Activated T-helper 17 cell treated with anti-CD3 and anti-CD28 coated beads, Interleukin-2, amount 50 U/mL, for 72 hours (primary cell): ENCODE results near the gene ANXA6. TPM values are rescaled to one million over a fixed set of nuclear protein-coding genes. Genes with fewer than 3 reads are reported as not detected.
A peak's percentile ranks its signal among the peaks of the same experiment; 100 is the strongest.
"Not testable (repeated sequence)": the region's sequence is repeated elsewhere in the genome, so short reads cannot be mapped to it uniquely, and the experiment has no call there.

ENCODE experiments used
- ATAC-seq: fragments of 150-1000 bp; cut with Tn5 transposase; replicated peaks from 2 replicates; pipeline ENCODE4 v1.10.0; 2021; ENCODE audit warnings: mild to moderate bottlenecking, moderate library complexity
- H3K27ac Mint-ChIP-seq: one replicate; pipeline ENCODE4 v1.8.0; 2022; ENCODE audit warnings: mixed read lengths
- H3K27me3 Mint-ChIP-seq: one replicate; pipeline ENCODE4 v1.8.0; 2022; ENCODE audit warnings: mixed read lengths
- H3K36me3 Mint-ChIP-seq: one replicate; pipeline ENCODE4 v1.8.0; 2022; ENCODE audit warnings: low read depth, mild to moderate bottlenecking, mixed read lengths
- H3K4me1 Mint-ChIP-seq: one replicate; pipeline ENCODE4 v1.8.0; 2022; ENCODE audit warnings: mixed read lengths
- H3K4me3 Mint-ChIP-seq: one replicate; pipeline ENCODE4 v1.8.0; 2022; ENCODE audit warnings: mild to moderate bottlenecking, mixed read lengths
- H3K9me3 Mint-ChIP-seq: one replicate; pipeline ENCODE4 v1.8.0; 2022; ENCODE audit warnings: mixed read lengths
- total RNA-seq, 2 donors: library from RNA; stranded (reverse); gene quantifications; one replicate each; pipeline ENCODE4 v1.2.3, GENCODE V29; 2022

Gene ANXA6
- total RNA-seq, 2 donors from 2014 or later, result 432 to 559 TPM

- ATAC-seq, result no peak
- Mint-ChIP-seq H3K9me3 (peaks cover 4% of the 10 kb centered on the region), H3K27me3 (no peaks in the 10 kb centered on the region), H3K36me3 (peaks cover 81% of the 10 kb centered on the region), H3K27ac (peak overlapping the region; percentile 62), H3K4me1 (peaks cover 16% of the 10 kb centered on the region), H3K4me3 (no peak overlapping the region)
Observed at GRCh38 chr5:151186538-151186937, 29.0 kb upstream of the ANXA6 start.

GRCh38 chr5:151186052-151186451 is 28.5 kb upstream of the ANXA6 start:
- Mint-ChIP-seq H3K4me3 (no peak overlapping the region), H3K27ac (peak overlapping the region; percentile 62), H3K4me1 (peaks cover 11% of the 10 kb centered on the region), H3K36me3 (peaks cover 81% of the 10 kb centered on the region), H3K9me3 (peaks cover 4% of the 10 kb centered on the region), H3K27me3 (no peaks in the 10 kb centered on the region)
- ATAC-seq, result no peak

- ATAC-seq, result no peak
- no peaks in the 10 kb centered on the region for H3K9me3 Mint-ChIP-seq
- peak overlapping the region; percentile 20 for H3K27ac Mint-ChIP-seq
- H3K4me1 Mint-ChIP-seq, result peaks cover 4% of the 10 kb centered on the region
- no peak overlapping the region for H3K4me3 Mint-ChIP-seq
- H3K36me3 Mint-ChIP-seq, result peaks cover 71% of the 10 kb centered on the region
- H3K27me3 Mint-ChIP-seq, result no peaks in the 10 kb centered on the region
Observed at GRCh38 chr5:151184316-151185042, 26.9 kb upstream of the ANXA6 start.

GRCh38 chr5:151183456-151184245 is 26.1 kb upstream of the ANXA6 start:
- no peak for ATAC-seq
- no peaks in the 10 kb centered on the region for H3K27me3 Mint-ChIP-seq
- no peaks in the 10 kb centered on the region for H3K9me3 Mint-ChIP-seq
- H3K36me3 Mint-ChIP-seq, result peaks cover 67% of the 10 kb centered on the region
- peaks cover 4% of the 10 kb centered on the region for H3K4me1 Mint-ChIP-seq
- H3K27ac Mint-ChIP-seq, result no peak overlapping the region
- H3K4me3 Mint-ChIP-seq, result no peak overlapping the region

GRCh38 chr5:151182976-151183375 is 25.4 kb upstream of the ANXA6 start:
- peaks cover 4% of the 10 kb centered on the region for H3K4me1 Mint-ChIP-seq
- no peak overlapping the region for H3K4me3 Mint-ChIP-seq
- no peak for ATAC-seq
- no peak overlapping the region for H3K27ac Mint-ChIP-seq
- no peaks in the 10 kb centered on the region for H3K27me3 Mint-ChIP-seq
- H3K9me3 Mint-ChIP-seq, result no peaks in the 10 kb centered on the region
- peaks cover 66% of the 10 kb centered on the region for H3K36me3 Mint-ChIP-seq

GRCh38 chr5:151182524-151182900 is 24.9 kb upstream of the ANXA6 start:
- Mint-ChIP-seq H3K9me3 (no peaks in the 10 kb centered on the region), H3K4me1 (peaks cover 4% of the 10 kb centered on the region), H3K36me3 (peaks cover 62% of the 10 kb centered on the region), H3K27ac (peak overlapping the region; percentile 86), H3K27me3 (no peaks in the 10 kb centered on the region), H3K4me3 (no peak overlapping the region)
- ATAC-seq, result no peak

GRCh38 chr5:151181818-151182523 is 24.4 kb upstream of the ANXA6 start:
- Mint-ChIP-seq H3K27ac (peak overlapping the region; percentile 86), H3K36me3 (peaks cover 56% of the 10 kb centered on the region)
- ATAC-seq, result no peak

GRCh38 chr5:151180291-151180690 is 22.7 kb upstream of the ANXA6 start:
- Mint-ChIP-seq H3K27ac (peak overlapping the region; percentile 61), H3K4me1 (peaks cover 4% of the 10 kb centered on the region), H3K36me3 (peaks cover 39% of the 10 kb centered on the region), H3K27me3 (no peaks in the 10 kb centered on the region), H3K9me3 (no peaks in the 10 kb centered on the region), H3K4me3 (no peak overlapping the region)
- no peak for ATAC-seq

More at GRCh38 chr5:151181818-151182523, 24.4 kb upstream of the ANXA6 start:
- Mint-ChIP-seq H3K4me1 (peaks cover 4% of the 10 kb centered on the region), H3K4me3 (no peak overlapping the region), H3K9me3 (no peaks in the 10 kb centered on the region), H3K27me3 (no peaks in the 10 kb centered on the region)

GRCh38 chr5:151179489-151179840 is 21.9 kb upstream of the ANXA6 start:
- H3K4me3 Mint-ChIP-seq, result no peak overlapping the region
- peaks cover 34% of the 10 kb centered on the region for H3K36me3 Mint-ChIP-seq
- ATAC-seq, result no peak
- no peaks in the 10 kb centered on the region for H3K27me3 Mint-ChIP-seq
- H3K9me3 Mint-ChIP-seq, result no peaks in the 10 kb centered on the region
- H3K4me1 Mint-ChIP-seq, result peaks cover 4% of the 10 kb centered on the region
- peak overlapping the region; percentile 43 for H3K27ac Mint-ChIP-seq

- Mint-ChIP-seq H3K4me1 (peaks cover 4% of the 10 kb centered on the region), H3K4me3 (no peak overlapping the region), H3K27me3 (no peaks in the 10 kb centered on the region), H3K27ac (peak overlapping the region; percentile 43), H3K36me3 (peaks cover 29% of the 10 kb centered on the region), H3K9me3 (no peaks in the 10 kb centered on the region)
- no peak for ATAC-seq
Observed at GRCh38 chr5:151178777-151179488, 21.4 kb upstream of the ANXA6 start.

- H3K4me3 Mint-ChIP-seq, result no peak overlapping the region
- no peak for ATAC-seq
- peaks cover 4% of the 10 kb centered on the region for H3K4me1 Mint-ChIP-seq
- no peaks in the 10 kb centered on the region for H3K9me3 Mint-ChIP-seq
- peaks cover 24% of the 10 kb centered on the region for H3K36me3 Mint-ChIP-seq
- no peaks in the 10 kb centered on the region for H3K27me3 Mint-ChIP-seq
- peak overlapping the region; percentile 43 for H3K27ac Mint-ChIP-seq
Observed at GRCh38 chr5:151178372-151178771, 20.8 kb upstream of the ANXA6 start.

- not testable (repeated sequence) for H3K27me3 Mint-ChIP-seq, H3K4me1 Mint-ChIP-seq, H3K27ac Mint-ChIP-seq, ATAC-seq, H3K9me3 Mint-ChIP-seq, H3K4me3 Mint-ChIP-seq
- H3K36me3 Mint-ChIP-seq, result peaks cover 14% of the 10 kb centered on the region
Observed at GRCh38 chr5:151176268-151176667, 18.7 kb upstream of the ANXA6 start.

GRCh38 chr5:151174612-151175101 is 17.1 kb upstream of the ANXA6 start:
- Mint-ChIP-seq H3K9me3 (no peaks in the 10 kb centered on the region), H3K4me3 (no peak overlapping the region), H3K36me3 (peaks cover 6% of the 10 kb centered on the region), H3K4me1 (peaks cover 7% of the 10 kb centered on the region), H3K27me3 (no peaks in the 10 kb centered on the region), H3K27ac (no peak overlapping the region)
- no peak for ATAC-seq
